Stomach (tissue), 4 donors: Measurements from ENCODE around the gene PFKL.

Experiments used
- EP300 ChIP-seq: sonication (generic); formaldehyde crosslinking; IDR thresholded peaks from one replicate; pipeline ENCODE4 v1.6.1; 2017; ENCODE audit warnings: antibody characterized with exemption
- POLR2A ChIP-seq, 4 donors: fragments of 450-650 bp; IDR thresholded peaks; one replicate each; pipeline ENCODE4 v1.6.1; 2016; ENCODE audit warnings: antibody characterized with exemption in 4 of 4, control low read depth in 2 of 4, mild to moderate bottlenecking in 1 of 4, moderate library complexity in 1 of 4
- TF ChIP-seq, protein P1 (sequence below), 7 experiments: fragments of 450-650 bp in 4 of 7; fragments of 200-600 bp in 3 of 7; sonication (generic) in 3 of 7; IDR thresholded peaks; one replicate each; pipeline ENCODE4 v1.5.1; 2016 to 2019; ENCODE audit warnings: antibody characterized with exemption in 7 of 7, control low read depth in 2 of 7, mild to moderate bottlenecking in 1 of 7

DNA sequence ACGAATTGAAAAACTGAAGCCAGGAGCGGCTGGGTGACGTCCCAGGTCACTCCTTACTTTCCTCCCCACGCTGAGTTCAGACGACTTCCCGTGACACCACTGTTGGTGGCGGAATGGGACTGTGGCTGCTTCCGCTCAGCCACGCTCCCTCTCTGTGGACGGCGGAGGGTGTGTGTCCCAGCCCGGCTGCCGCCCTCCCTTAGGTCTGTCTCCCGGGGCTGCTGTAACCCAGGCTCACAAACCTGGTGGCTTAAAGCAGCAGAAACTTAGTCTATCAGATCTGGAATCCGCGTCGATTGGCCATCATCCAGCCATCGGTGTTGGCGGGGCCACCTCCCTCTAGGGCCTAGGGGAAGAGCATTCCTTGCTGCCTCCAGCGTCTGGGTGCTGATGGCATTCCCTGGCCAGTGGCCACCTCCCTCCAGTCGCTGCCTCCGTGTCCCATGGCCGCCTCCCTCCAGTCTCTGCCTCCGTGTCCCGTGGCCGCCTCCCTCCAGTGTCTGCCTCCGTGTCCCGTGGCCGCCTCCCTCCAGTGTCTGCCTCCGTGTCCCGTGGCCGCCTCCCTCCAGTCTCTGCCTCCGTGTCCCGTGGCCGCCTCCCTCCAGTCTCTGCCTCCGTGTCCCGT is 71.0 kb downstream of the PFKL start:
- TF ChIP-seq, protein P1, sequence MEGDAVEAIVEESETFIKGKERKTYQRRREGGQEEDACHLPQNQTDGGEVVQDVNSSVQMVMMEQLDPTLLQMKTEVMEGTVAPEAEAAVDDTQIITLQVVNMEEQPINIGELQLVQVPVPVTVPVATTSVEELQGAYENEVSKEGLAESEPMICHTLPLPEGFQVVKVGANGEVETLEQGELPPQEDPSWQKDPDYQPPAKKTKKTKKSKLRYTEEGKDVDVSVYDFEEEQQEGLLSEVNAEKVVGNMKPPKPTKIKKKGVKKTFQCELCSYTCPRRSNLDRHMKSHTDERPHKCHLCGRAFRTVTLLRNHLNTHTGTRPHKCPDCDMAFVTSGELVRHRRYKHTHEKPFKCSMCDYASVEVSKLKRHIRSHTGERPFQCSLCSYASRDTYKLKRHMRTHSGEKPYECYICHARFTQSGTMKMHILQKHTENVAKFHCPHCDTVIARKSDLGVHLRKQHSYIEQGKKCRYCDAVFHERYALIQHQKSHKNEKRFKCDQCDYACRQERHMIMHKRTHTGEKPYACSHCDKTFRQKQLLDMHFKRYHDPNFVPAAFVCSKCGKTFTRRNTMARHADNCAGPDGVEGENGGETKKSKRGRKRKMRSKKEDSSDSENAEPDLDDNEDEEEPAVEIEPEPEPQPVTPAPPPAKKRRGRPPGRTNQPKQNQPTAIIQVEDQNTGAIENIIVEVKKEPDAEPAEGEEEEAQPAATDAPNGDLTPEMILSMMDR (IDR thresholded peaks at IDR 0.05), result no peak
- TF ChIP-seq POLR2A (IDR thresholded peaks at IDR 0.05) (no peak), EP300 (no peak)
